ENCODE results near the gene ZACN. TPM values are rescaled to one million over a fixed set of nuclear protein-coding genes. Genes with fewer than 3 reads are reported as not detected.

ZACN gene
- total and polyA plus RNA-seq, 2 donors (not counting 3 experiments of a cell fraction or from before 2014, with no cell fraction given), result 0.18 TPM; not detected in 1

- H3K4me2 ChIP-seq (ENCODE audit: insufficient read depth, low read length), result no peak overlapping the region
- no peak for TF ChIP-seq MYC (IDR thresholded peaks at IDR 0.05; ENCODE audit: low read depth, low read length)
- no peak for TF ChIP-seq MAX (IDR thresholded peaks at IDR 0.05; ENCODE audit: insufficient read depth, insufficient read length)
- TF ChIP-seq CTCF (IDR thresholded peaks at IDR 0.05; ENCODE audit: extremely low read depth in 1 of 2, insufficient read depth in 1 of 2, low read depth in 1 of 2, low read length in 2 of 2), result no peak
- no peak for TF ChIP-seq POLR2AphosphoS5 (IDR thresholded peaks at IDR 0.05; ENCODE audit: insufficient read depth, low read depth, low read length)
- no peak for TF ChIP-seq POLR2A (IDR thresholded peaks at IDR 0.05; ENCODE audit: low read depth, low read length)
- TF ChIP-seq FOS (IDR thresholded peaks at IDR 0.05; ENCODE audit: borderline replicate concordance, insufficient read depth, low read length), result no peak
- no peak overlapping the region for H3K9ac ChIP-seq (replicated peaks; ENCODE audit: extremely low read depth, insufficient read depth, low read length)
- H3K4me1 ChIP-seq (ENCODE audit: control insufficient read depth, extremely low read depth, insufficient read depth, low read length), result peaks cover 8% of the 10 kb centered on the region
- H3K27ac ChIP-seq (ENCODE audit: insufficient read depth, low read depth, low read length), result no peak overlapping the region
- no peak overlapping the region for H2AFZ ChIP-seq (ENCODE audit: low read depth, low read length)
- intact Hi-C loops (cut with micrococcal nuclease) (loop anchor here (5.0 kb wide), 1 partner anchor 243 kb away; no protein-coding TSS in a partner anchor), dilution Hi-C loops (cut with MboI; ENCODE audit: extremely low pct_ligation_motif_present, low sequenced_read_pairs) (no loop called here)
- no peaks in the 10 kb centered on the region for H4K20me1 ChIP-seq (replicated peaks; ENCODE audit: control insufficient read depth, extremely low read depth, insufficient read depth, low read length)
- H3K9me1 ChIP-seq (replicated peaks; ENCODE audit: control insufficient read depth, extremely low read depth, insufficient read depth, low read length), result no peaks in the 10 kb centered on the region
- no peaks in the 10 kb centered on the region for H3K27me3 ChIP-seq (ENCODE audit: control insufficient read depth in 2 of 2, insufficient read depth in 2 of 2, low read length in 2 of 2)
- FAIRE-seq, result no peak
- ChIA-PET POLR2A (interaction anchor here (0.5 kb wide), 1 partner anchor 57 kb away, joined by 3 read pairs; no protein-coding TSS in a partner anchor), CTCF (interaction anchor here (0.6 to 3.8 kb wide), 8 partner anchors 19 to 147 kb away, joined by 3 to 28 read pairs (median 4); partner anchors contain the start of gene MRPL38)
- no peaks in the 10 kb centered on the region for H3K79me2 ChIP-seq (ENCODE audit: control insufficient read depth, insufficient read depth, low read length)
- no peak for DNase-seq (ENCODE audit: low read depth, low spot score)
- BruUV-seq (replicated peaks), result no TSS peak
- H3K4me3 ChIP-seq (replicated peaks in 1 of 3; ENCODE audit: insufficient read depth in 1 of 3, low read depth in 1 of 3, low read length in 3 of 3), result no peak overlapping the region
- H3K9me3 ChIP-seq (replicated peaks; ENCODE audit: control insufficient read depth, insufficient read depth, low read length), result no peaks in the 10 kb centered on the region
- peaks cover 8 to 9% of the 10 kb centered on the region in 2 experiments for H3K36me3 ChIP-seq (ENCODE audit: control insufficient read depth in 2 of 2, extremely low read depth in 1 of 2, insufficient read depth in 2 of 2, low read length in 2 of 2)
Measured at GRCh38 chr17:76034428-76035350, 44.3 kb upstream of the ZACN start.

Data from endothelial cell of umbilical vein (primary cell).